WERI-Rb-1 (cell line): ENCODE measurements around the gene PGM2L1.
A peak's percentile ranks its signal among the peaks of the same experiment; 100 is the strongest.

Experiments used
- DNase-seq: peaks from one replicate; pipeline ENCODE4 v3.0.0-alpha.2; 2020
- H3K27ac ChIP-seq: fragments of 250-450 bp; sonication (Bioruptor Pico); 2 replicates; pipeline ENCODE4 v1.5.1; 2020; ENCODE audit warnings: mild to moderate bottlenecking, moderate library complexity
- H3K27me3 ChIP-seq: fragments of 250-450 bp; sonication (Bioruptor Pico); 2 replicates; pipeline ENCODE4 v1.5.1; 2021; ENCODE audit warnings: mild to moderate bottlenecking, low read depth, moderate library complexity; ENCODE audit not compliant: insufficient read depth, severe bottlenecking
- H3K36me3 ChIP-seq: fragments of 250-450 bp; sonication (Bioruptor Pico); 2 replicates; pipeline ENCODE4 v1.5.1; 2020; ENCODE audit warnings: mild to moderate bottlenecking, moderate library complexity
- H3K4me3 ChIP-seq: 2 replicates; pipeline ENCODE4 v1.5.1; 2011; ENCODE audit warnings: low read depth, mild to moderate bottlenecking, control low read depth, low read length
- H3K9me3 ChIP-seq: fragments of 250-450 bp; sonication (Bioruptor Pico); 2 replicates; pipeline ENCODE4 v1.5.1; 2021; ENCODE audit warnings: mild to moderate bottlenecking, moderate library complexity; ENCODE audit not compliant: severe bottlenecking
- TF ChIP-seq, protein P1 (sequence below): IDR thresholded peaks from 2 replicates; pipeline ENCODE4 v1.5.1; 2011; ENCODE audit warnings: low read depth, mild to moderate bottlenecking, control low read depth, inconsistent platforms, low read length

PGM2L1 gene

DNA sequence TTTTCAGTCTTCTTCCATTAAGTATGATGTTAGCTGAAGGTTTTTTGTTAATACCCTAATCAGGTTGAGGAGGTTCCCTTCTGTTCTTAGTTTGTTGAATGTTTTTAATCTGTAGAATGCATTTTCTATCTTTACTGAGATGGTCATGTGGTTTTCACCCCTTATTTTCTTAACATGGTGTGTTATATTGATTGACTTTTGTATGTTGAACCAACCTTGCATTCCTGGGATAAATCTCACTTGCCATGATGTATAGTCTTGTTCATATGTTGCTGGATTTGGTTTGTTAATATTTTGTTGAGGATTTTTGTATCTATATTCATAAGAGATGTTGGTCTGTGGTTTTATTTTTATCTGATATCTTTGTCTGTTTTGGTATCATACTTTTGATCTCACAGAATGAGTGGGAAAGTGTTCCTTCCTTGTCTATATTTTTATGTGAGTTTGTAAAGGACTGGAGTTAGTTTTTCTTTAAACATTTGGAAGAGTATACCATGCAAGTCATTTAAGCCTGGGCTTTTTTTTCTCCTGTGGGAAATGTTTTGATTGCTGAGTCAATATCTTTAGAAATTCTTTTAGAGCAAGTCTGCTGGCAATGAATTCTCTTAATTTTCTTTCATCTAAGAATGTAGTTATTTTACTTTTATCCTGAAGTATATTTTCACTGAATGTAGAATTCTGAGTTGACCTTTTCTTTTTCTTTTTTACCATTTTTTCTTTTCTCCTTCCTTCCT is 81.3 kb downstream of the PGM2L1 start:
- H3K4me3 ChIP-seq: no peak overlapping the region
- H3K9me3 ChIP-seq: peaks cover 9% of the 10 kb centered on the region
- TF ChIP-seq, protein P1, sequence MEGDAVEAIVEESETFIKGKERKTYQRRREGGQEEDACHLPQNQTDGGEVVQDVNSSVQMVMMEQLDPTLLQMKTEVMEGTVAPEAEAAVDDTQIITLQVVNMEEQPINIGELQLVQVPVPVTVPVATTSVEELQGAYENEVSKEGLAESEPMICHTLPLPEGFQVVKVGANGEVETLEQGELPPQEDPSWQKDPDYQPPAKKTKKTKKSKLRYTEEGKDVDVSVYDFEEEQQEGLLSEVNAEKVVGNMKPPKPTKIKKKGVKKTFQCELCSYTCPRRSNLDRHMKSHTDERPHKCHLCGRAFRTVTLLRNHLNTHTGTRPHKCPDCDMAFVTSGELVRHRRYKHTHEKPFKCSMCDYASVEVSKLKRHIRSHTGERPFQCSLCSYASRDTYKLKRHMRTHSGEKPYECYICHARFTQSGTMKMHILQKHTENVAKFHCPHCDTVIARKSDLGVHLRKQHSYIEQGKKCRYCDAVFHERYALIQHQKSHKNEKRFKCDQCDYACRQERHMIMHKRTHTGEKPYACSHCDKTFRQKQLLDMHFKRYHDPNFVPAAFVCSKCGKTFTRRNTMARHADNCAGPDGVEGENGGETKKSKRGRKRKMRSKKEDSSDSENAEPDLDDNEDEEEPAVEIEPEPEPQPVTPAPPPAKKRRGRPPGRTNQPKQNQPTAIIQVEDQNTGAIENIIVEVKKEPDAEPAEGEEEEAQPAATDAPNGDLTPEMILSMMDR: no peak
- DNase-seq: no peak
- no peak overlapping the region for H3K27ac ChIP-seq
- H3K27me3 ChIP-seq: no peaks in the 10 kb centered on the region
- H3K36me3 ChIP-seq: no peaks in the 10 kb centered on the region

GRCh38 chr11:74312326-74312725 is 85.9 kb downstream of the PGM2L1 start:
- Histone ChIP-seq H3K4me3 (no peak overlapping the region), H3K36me3 (no peaks in the 10 kb centered on the region), H3K9me3 (peaks cover 4% of the 10 kb centered on the region), H3K27me3 (no peaks in the 10 kb centered on the region), H3K27ac (no peak overlapping the region)
- no peak for DNase-seq
- TF ChIP-seq, protein P1: no peak

- Histone ChIP-seq H3K4me3 (peak within 1 kb of the TSS; percentile 44), H3K27me3 (no peaks in the 10 kb centered on the region)
- peak; percentile 51 for DNase-seq
Measured at GRCh38 chr11:74311352-74311926, 86.8 kb downstream of the PGM2L1 start, which contains the start of gene P4HA3. P4HA3 (minus strand) TSS chr11:74311640; CDS start chr11:74311611, 29 bp downstream.

DNA sequence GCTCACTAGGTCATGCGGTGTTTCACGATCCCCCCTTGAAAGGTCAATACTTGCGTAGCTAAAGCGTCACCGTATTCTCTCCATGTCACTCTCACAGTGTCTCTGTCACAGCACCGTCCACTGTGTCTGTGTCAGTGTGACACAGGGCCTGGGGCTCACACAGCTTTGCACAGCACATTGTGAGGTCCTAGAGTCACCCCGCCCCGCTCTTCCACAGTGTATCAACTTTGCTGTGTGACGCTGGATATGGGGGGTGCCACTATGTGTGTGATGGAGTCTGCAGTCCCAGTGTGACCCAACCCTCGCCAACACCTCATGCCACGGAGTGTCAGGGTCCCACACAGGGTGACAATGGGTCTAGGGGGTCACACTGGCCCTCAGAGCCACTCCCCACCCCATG is 87.4 kb downstream of the PGM2L1 start:
- DNase-seq: no peak
- TF ChIP-seq, protein P1: no peak
- Histone ChIP-seq H3K27me3 (no peaks in the 10 kb centered on the region), H3K27ac (no peak overlapping the region), H3K36me3 (no peaks in the 10 kb centered on the region), H3K9me3 (no peaks in the 10 kb centered on the region), H3K4me3 (peak overlapping the region; percentile 44)

More at GRCh38 chr11:74311352-74311926, 86.8 kb downstream of the PGM2L1 start, which contains the start of gene P4HA3:
- H3K9me3 ChIP-seq: no peaks in the 10 kb centered on the region
- TF ChIP-seq, protein P1: peak; percentile 34; the same call in 1 of the 2 replicates
- H3K36me3 ChIP-seq: no peaks in the 10 kb centered on the region
- no peak within 1 kb of the TSS for H3K27ac ChIP-seq

DNA sequence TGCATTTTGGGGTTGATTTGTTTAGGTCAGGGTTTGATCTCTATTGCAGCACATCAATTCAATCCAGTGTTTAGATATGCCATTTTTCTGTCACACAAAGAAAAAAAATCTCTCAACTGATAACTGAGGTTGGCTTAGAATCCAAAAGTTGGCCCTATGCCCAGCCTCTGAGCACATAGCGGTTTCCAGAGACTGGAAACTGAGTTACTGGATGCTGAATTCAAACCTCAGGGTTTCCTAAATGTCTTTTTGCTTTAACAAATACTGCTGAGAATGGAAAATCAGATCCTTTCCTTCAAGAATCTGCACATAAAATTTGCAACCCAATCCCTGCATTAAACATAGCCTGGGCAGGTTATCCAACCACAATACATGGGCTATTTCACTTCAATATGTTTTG is 90.8 kb downstream of the PGM2L1 start:
- no peaks in the 10 kb centered on the region for H3K27me3 ChIP-seq
- H3K36me3 ChIP-seq: no peaks in the 10 kb centered on the region
- H3K27ac ChIP-seq: no peak overlapping the region
- no peak for DNase-seq
- TF ChIP-seq, protein P1: no peak
- H3K9me3 ChIP-seq: no peaks in the 10 kb centered on the region
- no peak overlapping the region for H3K4me3 ChIP-seq
